Measurements from ENCODE around the gene DPY19L1.
"Not testable (repeated sequence)": the region's sequence is repeated elsewhere in the genome, so short reads cannot be mapped to it uniquely, and the experiment has no call there.

DPY19L1 gene

DNA sequence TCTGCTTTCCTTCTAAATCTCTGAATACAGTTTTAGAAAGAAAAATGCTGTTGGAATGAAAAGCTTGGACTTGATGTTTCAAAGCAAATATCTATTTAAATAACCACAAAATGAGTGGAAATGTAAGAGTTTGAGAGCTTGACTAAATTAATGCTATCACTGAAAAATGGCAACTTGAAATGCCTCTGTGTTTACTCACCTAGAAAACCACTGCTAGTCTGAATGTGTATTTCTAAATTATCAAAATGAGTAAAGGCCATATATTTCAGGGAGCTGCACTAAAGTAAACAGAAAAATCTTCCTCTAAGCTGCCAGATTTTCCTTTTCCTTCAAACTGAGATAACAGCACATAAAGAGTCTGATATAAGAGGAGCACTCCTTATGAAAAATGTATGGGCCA, 87.9 kb downstream of the DPY19L1 start:
- H3K4me1 ChIP-seq (ENCODE audit: insufficient read depth, low read length) = no peaks in the 10 kb centered on the region
- H2AFZ ChIP-seq (ENCODE audit: low read depth, low read length) = no peak overlapping the region
- no peaks in the 10 kb centered on the region for H3K9me3 ChIP-seq (ENCODE audit: low read length)
- H3K36me3 ChIP-seq (ENCODE audit: insufficient read depth, low read length) = peaks cover 7% of the 10 kb centered on the region
- H3K27me3 ChIP-seq (ENCODE audit: insufficient read depth, low read length) = no peaks in the 10 kb centered on the region
- no peak overlapping the region for H3K4me3 ChIP-seq (ENCODE audit: low read length)

DNA sequence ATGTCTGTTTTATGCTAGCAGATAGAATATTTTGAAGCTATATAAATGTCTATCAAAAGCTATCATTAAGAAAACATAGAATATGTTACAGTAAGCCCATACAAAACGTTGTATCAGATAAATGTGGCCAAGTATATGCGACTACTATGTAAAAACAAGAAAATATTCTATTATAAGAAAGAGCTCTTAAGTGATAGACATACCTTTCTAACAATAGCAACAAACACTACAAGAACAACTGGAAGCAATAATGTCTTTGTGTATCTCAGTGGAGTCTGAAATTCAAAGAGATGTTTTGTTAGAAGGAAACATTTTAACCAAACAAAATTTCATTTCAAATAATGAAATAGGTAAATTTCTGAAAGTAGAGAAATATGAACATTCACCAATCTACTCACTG, 89.9 kb downstream of the DPY19L1 start:
- H3K4me1 ChIP-seq (ENCODE audit: insufficient read depth, low read length); H3K36me3 ChIP-seq (ENCODE audit: insufficient read depth, low read length); H3K27me3 ChIP-seq (ENCODE audit: insufficient read depth, low read length); H3K9me3 ChIP-seq (ENCODE audit: low read length); H3K4me3 ChIP-seq (ENCODE audit: low read length); H2AFZ ChIP-seq (ENCODE audit: low read depth, low read length): not testable (repeated sequence)

DNA sequence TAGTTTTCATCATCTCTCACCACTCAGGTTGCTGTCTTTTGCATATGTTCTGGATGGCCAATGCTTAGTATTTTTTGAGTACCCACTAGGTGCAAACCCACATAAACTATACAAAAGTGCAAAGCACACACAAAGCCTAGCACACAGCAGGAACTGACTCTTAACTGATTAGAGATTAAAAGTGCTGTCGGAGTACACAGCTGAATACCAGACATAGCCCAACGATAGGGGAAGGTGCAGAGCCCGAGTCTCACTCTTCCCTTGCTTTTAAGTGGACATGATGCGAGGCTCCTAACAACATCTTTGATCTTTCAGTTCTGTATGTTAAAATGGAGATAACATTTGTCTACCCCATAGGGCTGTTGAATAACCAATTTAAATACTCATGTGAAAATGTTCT, 90.8 kb downstream of the DPY19L1 start:
- no peaks in the 10 kb centered on the region for H3K4me1 ChIP-seq (ENCODE audit: insufficient read depth, low read length)
- H3K27me3 ChIP-seq (ENCODE audit: insufficient read depth, low read length) = no peaks in the 10 kb centered on the region
- H2AFZ ChIP-seq (ENCODE audit: low read depth, low read length) = no peak overlapping the region
- no peaks in the 10 kb centered on the region for H3K9me3 ChIP-seq (ENCODE audit: low read length)
- H3K4me3 ChIP-seq (ENCODE audit: low read length) = no peak overlapping the region
- peaks cover 10% of the 10 kb centered on the region for H3K36me3 ChIP-seq (ENCODE audit: insufficient read depth, low read length)

DNA sequence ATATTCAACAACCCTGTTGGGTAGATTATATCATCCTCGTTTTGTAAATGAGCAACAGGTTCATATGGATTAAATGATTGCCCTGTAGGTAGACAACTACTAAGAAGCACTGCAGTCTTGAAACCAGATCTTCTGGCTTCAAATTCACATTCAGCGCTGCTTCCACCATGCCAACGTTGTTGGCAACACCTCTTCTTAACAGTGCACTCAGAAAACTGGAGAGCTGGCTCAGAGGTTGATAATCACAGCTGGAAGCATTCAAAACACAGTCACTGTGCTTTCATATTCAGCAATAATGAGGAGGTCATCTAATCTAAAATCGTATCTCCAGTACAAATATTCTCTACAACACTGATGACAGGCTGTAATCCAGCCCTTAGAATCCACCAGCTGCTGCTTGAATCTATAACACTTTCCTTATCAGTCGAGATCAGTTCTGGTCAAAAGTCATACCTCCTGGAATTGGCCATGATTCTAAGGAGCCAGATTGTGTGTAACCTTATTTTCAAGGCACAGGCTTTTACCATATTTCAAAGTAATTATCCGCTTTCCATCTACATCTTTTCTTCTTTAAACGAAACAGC, 91.3 kb downstream of the DPY19L1 start:
- H3K9me3 ChIP-seq (ENCODE audit: low read length); H3K4me1 ChIP-seq (ENCODE audit: insufficient read depth, low read length): not testable (repeated sequence)

DNA sequence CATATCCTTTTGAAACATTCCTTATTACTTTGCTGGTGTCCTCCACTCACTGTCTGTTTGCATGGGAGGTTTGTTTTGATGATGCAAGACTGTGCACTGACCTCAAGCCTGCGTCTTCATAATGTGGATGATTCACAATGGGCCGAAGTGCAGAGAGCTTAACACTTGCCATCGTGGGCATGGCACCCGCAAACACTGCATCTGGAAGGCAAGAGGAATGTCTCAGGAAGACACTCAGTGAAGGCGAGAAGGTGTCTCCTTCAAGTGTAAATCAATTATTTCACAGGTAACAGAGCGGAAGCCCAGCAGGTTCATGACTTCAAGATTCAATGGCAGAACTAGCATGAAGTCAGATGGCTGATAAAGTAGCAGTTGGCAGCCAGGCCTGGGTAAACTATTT, 98.1 kb downstream of the DPY19L1 start:
- H2AFZ ChIP-seq (ENCODE audit: low read depth, low read length) = no peak overlapping the region
- no peaks in the 10 kb centered on the region for H3K4me1 ChIP-seq (ENCODE audit: insufficient read depth, low read length)
- H3K9me3 ChIP-seq (ENCODE audit: low read length) = no peaks in the 10 kb centered on the region
- H3K36me3 ChIP-seq (ENCODE audit: insufficient read depth, low read length) = peaks cover 19% of the 10 kb centered on the region
- no peaks in the 10 kb centered on the region for H3K27me3 ChIP-seq (ENCODE audit: insufficient read depth, low read length)
- H3K4me3 ChIP-seq (ENCODE audit: low read length) = no peak overlapping the region

More for the DNA sequence above, 91.3 kb downstream of the DPY19L1 start:
- not testable (repeated sequence) for H3K4me3 ChIP-seq (ENCODE audit: low read length); H3K27me3 ChIP-seq (ENCODE audit: insufficient read depth, low read length); H3K36me3 ChIP-seq (ENCODE audit: insufficient read depth, low read length); H2AFZ ChIP-seq (ENCODE audit: low read depth, low read length)

DNA sequence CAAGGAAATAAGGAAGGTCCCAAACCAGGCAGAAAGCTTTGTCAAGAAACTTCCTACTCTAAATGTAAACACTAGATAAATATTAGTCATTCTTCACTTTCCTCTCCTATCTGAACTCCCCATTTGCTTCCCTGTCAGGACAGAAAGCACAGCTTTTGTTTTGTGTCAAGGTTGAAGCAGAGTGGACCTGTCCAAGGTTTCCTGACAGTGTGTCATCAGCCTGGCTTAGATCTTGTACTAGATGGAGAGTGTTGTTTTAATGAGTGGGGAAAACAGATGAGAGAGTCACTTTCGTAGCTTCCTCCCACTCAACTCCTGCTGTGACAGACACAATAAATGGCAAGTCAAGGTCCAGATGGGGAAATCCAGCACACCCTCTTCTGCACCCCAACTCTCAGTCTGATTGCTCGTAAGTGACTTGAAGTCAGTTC, 101.5 kb downstream of the DPY19L1 start:
- H3K36me3 ChIP-seq (ENCODE audit: insufficient read depth, low read length) = peaks cover 23% of the 10 kb centered on the region
- not testable (repeated sequence) for H3K4me3 ChIP-seq (ENCODE audit: low read length); H3K27me3 ChIP-seq (ENCODE audit: insufficient read depth, low read length); H2AFZ ChIP-seq (ENCODE audit: low read depth, low read length); H3K4me1 ChIP-seq (ENCODE audit: insufficient read depth, low read length); H3K9me3 ChIP-seq (ENCODE audit: low read length)

DNA sequence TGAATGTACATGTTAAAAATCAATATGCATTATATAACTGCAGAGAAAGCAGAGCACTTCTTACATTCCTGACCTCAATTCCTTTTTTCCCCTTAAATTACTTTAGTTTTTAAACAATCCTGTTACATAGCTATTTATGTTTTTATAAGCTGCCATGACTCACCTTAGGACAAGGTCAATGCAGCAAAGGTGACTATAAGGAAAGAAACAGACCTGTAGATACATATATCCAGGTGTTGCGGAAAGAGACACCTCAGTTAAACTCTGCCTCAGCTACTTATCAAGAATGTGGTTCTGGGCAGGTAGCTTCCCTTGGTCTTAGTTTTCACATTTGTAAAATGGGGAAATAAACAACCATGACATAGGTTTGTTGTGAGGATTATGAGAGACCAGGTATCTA, 105.5 kb downstream of the DPY19L1 start:
- H3K27me3 ChIP-seq (ENCODE audit: insufficient read depth, low read length) = no peaks in the 10 kb centered on the region
- H2AFZ ChIP-seq (ENCODE audit: low read depth, low read length) = no peak overlapping the region

DNA sequence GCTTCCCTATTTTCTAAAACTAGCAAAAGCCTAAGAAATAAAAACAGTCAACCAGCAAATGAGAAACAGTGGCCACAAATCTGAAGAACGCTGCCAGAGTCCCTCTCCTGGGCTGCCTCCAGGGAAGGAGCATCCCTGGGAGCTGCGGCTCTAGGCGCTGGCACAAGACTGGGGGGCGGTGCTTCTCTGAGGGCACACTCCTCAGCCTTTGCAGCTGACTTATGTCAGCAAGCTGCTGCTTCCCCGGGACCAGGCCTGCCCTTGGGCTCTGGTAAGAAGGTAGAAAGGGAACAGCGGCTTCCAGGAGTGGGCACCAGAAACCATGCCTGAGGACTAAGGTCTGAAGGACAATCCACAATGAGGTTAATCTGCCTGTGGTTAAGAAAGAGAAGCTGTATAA, 107.5 kb downstream of the DPY19L1 start:
- not testable (repeated sequence) for H3K4me1 ChIP-seq (ENCODE audit: insufficient read depth, low read length); H2AFZ ChIP-seq (ENCODE audit: low read depth, low read length); H3K4me3 ChIP-seq (ENCODE audit: low read length); H3K27me3 ChIP-seq (ENCODE audit: insufficient read depth, low read length); H3K9me3 ChIP-seq (ENCODE audit: low read length)
- peaks cover 22% of the 10 kb centered on the region for H3K36me3 ChIP-seq (ENCODE audit: insufficient read depth, low read length)

More for the DNA sequence above, 105.5 kb downstream of the DPY19L1 start:
- Histone ChIP-seq H3K4me3 (ENCODE audit: low read length) (no peak overlapping the region), H3K36me3 (ENCODE audit: insufficient read depth, low read length) (peaks cover 22% of the 10 kb centered on the region), H3K9me3 (ENCODE audit: low read length) (no peaks in the 10 kb centered on the region), H3K4me1 (ENCODE audit: insufficient read depth, low read length) (no peaks in the 10 kb centered on the region)

DNA sequence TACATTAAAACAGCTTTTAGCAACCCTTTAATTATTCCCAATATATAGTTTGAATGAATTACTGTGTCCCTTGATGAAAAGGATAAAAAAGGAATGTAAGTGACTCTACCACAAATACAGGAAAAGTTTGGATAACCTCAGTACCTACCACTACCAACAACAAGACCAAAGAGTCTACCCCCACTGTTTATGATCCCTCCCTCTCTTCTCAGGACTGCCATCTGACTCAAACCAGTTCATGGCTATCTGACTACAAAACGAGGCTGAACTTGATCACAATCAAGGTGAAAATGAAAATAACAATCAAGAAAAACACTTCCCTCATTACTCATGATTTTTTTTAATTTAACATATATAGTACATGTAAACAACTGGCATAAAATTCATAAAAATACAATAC, 108.7 kb downstream of the DPY19L1 start:
- Histone ChIP-seq H3K9me3 (ENCODE audit: low read length) (no peaks in the 10 kb centered on the region), H2AFZ (ENCODE audit: low read depth, low read length) (no peak overlapping the region), H3K27me3 (ENCODE audit: insufficient read depth, low read length) (no peaks in the 10 kb centered on the region), H3K4me3 (ENCODE audit: low read length) (no peak overlapping the region), H3K4me1 (ENCODE audit: insufficient read depth, low read length) (no peaks in the 10 kb centered on the region), H3K36me3 (ENCODE audit: insufficient read depth, low read length) (peaks cover 22% of the 10 kb centered on the region)

DNA sequence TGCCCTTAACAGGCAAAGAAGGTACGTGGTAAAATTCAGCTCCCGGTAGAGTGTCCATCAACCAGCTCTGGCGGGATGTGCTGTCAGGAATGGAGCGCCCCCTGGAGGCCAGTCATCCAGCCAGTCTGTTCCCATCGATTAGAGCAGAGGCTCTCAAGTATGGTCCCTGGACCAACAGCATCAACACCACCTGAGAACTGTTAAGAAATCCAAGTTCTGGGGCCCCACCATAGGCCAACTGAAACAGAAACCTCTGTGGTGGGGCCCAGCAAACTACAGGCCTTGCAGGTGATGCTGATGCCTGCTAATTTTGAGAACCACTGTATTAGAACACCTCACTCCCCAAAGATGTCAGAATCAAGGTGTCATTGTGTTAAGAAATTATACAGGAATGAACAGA, 109.2 kb downstream of the DPY19L1 start:
- Histone ChIP-seq H3K4me1 (ENCODE audit: insufficient read depth, low read length) (no peaks in the 10 kb centered on the region), H3K4me3 (ENCODE audit: low read length) (no peak overlapping the region), H2AFZ (ENCODE audit: low read depth, low read length) (no peak overlapping the region), H3K9me3 (ENCODE audit: low read length) (no peaks in the 10 kb centered on the region), H3K36me3 (ENCODE audit: insufficient read depth, low read length) (peaks cover 18% of the 10 kb centered on the region), H3K27me3 (ENCODE audit: insufficient read depth, low read length) (no peaks in the 10 kb centered on the region)

DNA sequence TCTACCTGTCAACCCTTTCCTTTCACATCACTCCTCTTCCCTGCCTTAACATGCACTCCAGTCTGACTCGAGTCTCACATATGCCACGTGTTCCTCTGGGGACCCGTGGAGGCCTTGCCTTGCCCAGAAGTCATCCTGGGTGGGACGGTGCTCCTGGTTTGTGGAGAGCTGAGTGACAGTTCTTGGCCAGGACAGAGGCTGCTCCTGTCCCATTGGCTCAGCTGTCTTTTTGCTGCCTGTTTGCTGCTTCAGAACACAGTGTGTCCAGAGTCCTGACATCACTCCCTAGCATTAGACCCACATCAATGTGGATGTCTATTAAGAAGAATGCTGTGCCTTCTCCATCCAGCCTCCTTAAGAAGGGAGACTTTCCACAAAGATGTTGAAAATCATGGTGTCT, 116.8 kb downstream of the DPY19L1 start:
- not testable (repeated sequence) for H3K4me1 ChIP-seq (ENCODE audit: insufficient read depth, low read length); H3K9me3 ChIP-seq (ENCODE audit: low read length); H3K27me3 ChIP-seq (ENCODE audit: insufficient read depth, low read length); H2AFZ ChIP-seq (ENCODE audit: low read depth, low read length); H3K36me3 ChIP-seq (ENCODE audit: insufficient read depth, low read length); H3K4me3 ChIP-seq (ENCODE audit: low read length)

DNA sequence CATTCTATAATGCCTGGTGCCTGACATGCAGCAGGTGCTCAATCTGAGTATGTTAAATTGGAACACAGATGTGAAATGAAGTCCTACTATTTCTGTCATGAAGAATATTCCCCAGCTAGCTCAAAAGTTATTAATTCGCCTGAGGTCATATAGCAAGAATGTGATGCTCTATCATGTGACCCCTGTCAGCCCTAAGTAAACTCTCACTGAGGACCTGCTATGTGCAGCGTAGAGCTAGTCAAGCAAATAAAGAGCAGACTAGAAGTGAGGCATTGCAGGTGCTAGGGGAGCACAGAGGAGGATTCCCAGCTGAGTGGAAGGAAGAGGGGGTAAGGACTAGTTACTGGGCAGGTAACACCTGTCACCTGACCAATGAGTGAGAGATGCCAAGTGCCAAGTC, 118.2 kb downstream of the DPY19L1 start:
- not testable (repeated sequence) for H3K27me3 ChIP-seq (ENCODE audit: insufficient read depth, low read length); H3K9me3 ChIP-seq (ENCODE audit: low read length); H2AFZ ChIP-seq (ENCODE audit: low read depth, low read length); H3K36me3 ChIP-seq (ENCODE audit: insufficient read depth, low read length); H3K4me3 ChIP-seq (ENCODE audit: low read length); H3K4me1 ChIP-seq (ENCODE audit: insufficient read depth, low read length)

DNA sequence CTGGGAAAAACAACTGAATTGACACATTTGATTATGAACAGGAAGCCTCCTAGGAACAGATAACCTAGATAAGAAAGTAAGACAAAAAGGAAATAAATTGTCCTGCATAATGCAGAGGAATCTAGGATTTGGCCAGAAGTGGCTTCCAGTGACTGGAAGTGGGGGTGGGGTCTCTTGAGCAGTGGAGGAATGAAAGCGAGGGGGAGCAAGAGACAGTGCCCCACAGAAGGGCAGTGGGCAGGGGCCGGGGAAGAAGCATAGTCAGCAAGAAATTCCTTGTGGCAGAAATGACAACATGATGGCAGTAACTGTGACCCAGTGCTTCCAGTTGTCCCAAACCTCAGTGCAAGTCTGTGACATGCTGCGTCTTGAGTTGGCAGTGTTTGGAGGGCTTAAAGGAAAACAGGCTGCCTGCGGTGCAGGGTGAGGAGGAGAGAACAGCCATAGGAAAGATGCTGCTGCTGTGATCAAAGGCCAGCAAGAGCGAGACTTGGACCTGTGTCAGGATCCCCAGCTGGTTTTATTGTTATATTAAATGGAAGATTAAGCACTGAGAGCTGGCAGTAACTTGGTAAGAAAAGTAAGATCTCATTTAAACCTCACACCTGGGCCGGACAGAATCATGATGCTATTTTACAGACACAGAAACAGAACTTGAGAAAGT, 119.0 kb downstream of the DPY19L1 start:
- not testable (repeated sequence) for H3K4me3 ChIP-seq (ENCODE audit: low read length); H3K27me3 ChIP-seq (ENCODE audit: insufficient read depth, low read length); H3K9me3 ChIP-seq (ENCODE audit: low read length); H2AFZ ChIP-seq (ENCODE audit: low read depth, low read length); H3K4me1 ChIP-seq (ENCODE audit: insufficient read depth, low read length); H3K36me3 ChIP-seq (ENCODE audit: insufficient read depth, low read length)

DNA sequence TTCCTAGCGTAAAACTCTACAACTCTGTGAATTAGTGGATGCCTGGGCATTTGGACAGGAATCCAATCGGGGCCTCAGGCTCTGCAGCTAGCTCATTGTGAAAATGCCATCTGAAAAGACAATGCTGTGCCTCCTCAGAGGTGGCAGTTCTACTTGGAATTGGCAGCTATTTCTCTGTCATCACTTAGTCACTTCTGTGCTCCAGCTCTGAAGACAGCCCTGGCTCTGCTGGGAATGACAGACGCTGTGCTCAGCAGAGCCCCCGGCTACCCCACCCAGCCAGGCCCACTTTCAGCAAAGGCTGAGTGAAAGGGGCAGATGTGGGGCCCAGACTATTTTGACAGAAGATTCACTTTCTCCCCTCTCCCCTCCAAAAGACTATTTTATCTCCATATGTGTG, 119.8 kb downstream of the DPY19L1 start:
- H3K27me3 ChIP-seq (ENCODE audit: insufficient read depth, low read length) = not testable (repeated sequence)

More for the DNA sequence above, 119.8 kb downstream of the DPY19L1 start:
- H3K36me3 ChIP-seq (ENCODE audit: insufficient read depth, low read length); H3K4me1 ChIP-seq (ENCODE audit: insufficient read depth, low read length); H3K9me3 ChIP-seq (ENCODE audit: low read length); H2AFZ ChIP-seq (ENCODE audit: low read depth, low read length); H3K4me3 ChIP-seq (ENCODE audit: low read length): not testable (repeated sequence)

All from neuron (in vitro differentiated cells).